PC-9 (cell line): ENCODE data around the gene KCNH3. TPM values are rescaled to one million over a fixed set of nuclear protein-coding genes. Genes with fewer than 3 reads are reported as not detected.

Source experiments
- BruUV-seq: library from RNA; stranded (reverse); fragments of 400-500 nt; replicated peaks from 2 replicates; lab custom pipeline; 2021; lab: Mats Ljungman, UMichigan
- CTCF ChIA-PET: fragments of 300-600 bp; sonication (Branson Sonifier 250); formaldehyde crosslinking; loops from one replicate; lab custom pipeline; 2022; ENCODE audit warnings: antibody characterized with exemption; lab: Charles Lee
- POLR2A ChIA-PET: fragments of 300-600 bp; sonication (Branson Sonifier 250); formaldehyde crosslinking; loops from one replicate; lab custom pipeline; 2022; ENCODE audit warnings: antibody characterized with exemption; ENCODE audit not compliant: unreplicated experiment; lab: Charles Lee
- DNase-seq, 2 experiments: peaks; one replicate each; pipeline versions ENCODE4 v3.0.0 to v3.0.0-alpha.2; 2015 to 2022; ENCODE audit warnings: mixed read lengths in 1 of 2
- H2AFZ ChIP-seq: fragments of 200-600 bp; sonication (generic); 2 replicates; pipeline ENCODE4 v1.8.1; 2017; ENCODE audit warnings: antibody characterized with exemption
- H3F3A ChIP-seq: fragments of 200-600 bp; sonication (generic); 2 replicates; pipeline ENCODE4 v1.8.1; 2017; ENCODE audit warnings: antibody characterized with exemption, mild to moderate bottlenecking, low read depth; ENCODE audit not compliant: insufficient read depth
- H3K27ac ChIP-seq: fragments of 200-600 bp; sonication (generic); 2 replicates; pipeline ENCODE4 v1.6.1; 2016; ENCODE audit warnings: mixed run types
- H3K27me3 ChIP-seq: fragments of 200-600 bp; sonication (generic); 2 replicates; pipeline ENCODE4 v1.6.1; 2016; ENCODE audit warnings: low read depth, mixed run types; ENCODE audit not compliant: insufficient read depth
- H3K36me3 ChIP-seq: fragments of 200-600 bp; sonication (generic); 2 replicates; pipeline ENCODE4 v1.6.1; 2016; ENCODE audit warnings: low read depth, mixed run types
- H3K4me1 ChIP-seq: fragments of 200-600 bp; sonication (generic); replicated peaks from 2 replicates; pipeline ENCODE4 v1.6.1; 2016; ENCODE audit warnings: mixed run types; ENCODE audit not compliant: insufficient read depth
- H3K4me2 ChIP-seq: fragments of 200-600 bp; sonication (generic); 2 replicates; pipeline ENCODE4 v1.6.1; 2017; ENCODE audit warnings: mixed run types
- H3K4me3 ChIP-seq: fragments of 200-600 bp; sonication (generic); 2 replicates; pipeline ENCODE4 v1.6.1; 2016; ENCODE audit warnings: mixed run types
- H3K79me2 ChIP-seq: fragments of 200-600 bp; sonication (generic); 2 replicates; pipeline ENCODE4 v1.6.1; 2017; ENCODE audit warnings: low read depth, mixed run types
- H3K9me2 ChIP-seq: fragments of 200-600 bp; sonication (generic); 2 replicates; pipeline ENCODE4 v1.8.1; 2017; ENCODE audit warnings: mild to moderate bottlenecking; ENCODE audit not compliant: insufficient read depth
- H3K9me3 ChIP-seq: fragments of 200-600 bp; sonication (generic); 2 replicates; pipeline ENCODE4 v1.8.1; 2016; ENCODE audit warnings: low read depth; ENCODE audit not compliant: insufficient read depth
- H4K20me1 ChIP-seq: fragments of 200-600 bp; sonication (generic); 2 replicates; pipeline ENCODE4 v1.8.1; 2017; ENCODE audit not compliant: insufficient read depth
- EZH2 ChIP-seq: fragments of 200-600 bp; sonication (generic); IDR thresholded peaks from 2 replicates; pipeline ENCODE4 v1.8.0; 2017; ENCODE audit warnings: antibody characterized with exemption, low read depth
- intact Hi-C: fragments of 100-400 bp; cut with micrococcal nuclease; formaldehyde crosslinking; loops from one replicate; pipeline ENCODE4 v1.10.0; 2022; ENCODE audit not compliant: unreplicated experiment
- total RNA-seq: library from RNA; stranded (reverse); gene quantifications from 2 replicates; pipeline ENCODE4 v1.2.3, GENCODE V29; 2021
- TF ChIP-seq, protein P1 (sequence below): fragments of 200-600 bp; sonication (generic); conservative IDR thresholded peaks from 2 replicates; pipeline ENCODE4 v1.6.1; 2017; ENCODE audit warnings: mixed run types, antibody characterized with exemption, mild to moderate bottlenecking, moderate library complexity

The KCNH3 gene
- total RNA-seq, 1 experiment from 2014 or later: not detected

DNA sequence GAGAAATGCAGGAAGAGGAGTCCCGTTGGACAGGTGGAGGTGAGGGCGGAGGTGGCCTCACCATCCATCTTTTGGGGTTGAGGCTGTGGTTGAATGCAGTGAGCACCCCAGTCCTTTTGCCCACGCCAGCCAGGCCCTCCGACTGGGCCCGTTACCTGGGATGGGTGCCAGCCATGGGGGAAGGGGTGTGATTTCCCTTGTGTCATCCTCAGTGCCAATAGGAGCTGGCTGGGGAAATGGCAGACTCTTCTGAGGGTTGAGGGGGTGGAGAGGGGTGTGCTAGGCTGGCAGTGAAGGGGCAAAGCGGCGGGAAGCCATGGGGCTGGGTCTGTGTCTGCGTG, 9.6 kb downstream of the KCNH3 start:
- no peaks in the 10 kb centered on the region for H4K20me1 ChIP-seq
- no peak overlapping the region for H2AFZ ChIP-seq
- ChIA-PET CTCF (no interaction called here), POLR2A (no interaction called here)
- H3K79me2 ChIP-seq: no peaks in the 10 kb centered on the region
- no peaks in the 10 kb centered on the region for H3K9me2 ChIP-seq
- no peak overlapping the region for H3K27ac ChIP-seq
- no peak overlapping the region for H3K4me3 ChIP-seq
- H3F3A ChIP-seq: no peaks in the 10 kb centered on the region
- no TSS peak for BruUV-seq
- H3K36me3 ChIP-seq: no peaks in the 10 kb centered on the region
- DNase-seq: no peak
- TF ChIP-seq, protein P1, sequence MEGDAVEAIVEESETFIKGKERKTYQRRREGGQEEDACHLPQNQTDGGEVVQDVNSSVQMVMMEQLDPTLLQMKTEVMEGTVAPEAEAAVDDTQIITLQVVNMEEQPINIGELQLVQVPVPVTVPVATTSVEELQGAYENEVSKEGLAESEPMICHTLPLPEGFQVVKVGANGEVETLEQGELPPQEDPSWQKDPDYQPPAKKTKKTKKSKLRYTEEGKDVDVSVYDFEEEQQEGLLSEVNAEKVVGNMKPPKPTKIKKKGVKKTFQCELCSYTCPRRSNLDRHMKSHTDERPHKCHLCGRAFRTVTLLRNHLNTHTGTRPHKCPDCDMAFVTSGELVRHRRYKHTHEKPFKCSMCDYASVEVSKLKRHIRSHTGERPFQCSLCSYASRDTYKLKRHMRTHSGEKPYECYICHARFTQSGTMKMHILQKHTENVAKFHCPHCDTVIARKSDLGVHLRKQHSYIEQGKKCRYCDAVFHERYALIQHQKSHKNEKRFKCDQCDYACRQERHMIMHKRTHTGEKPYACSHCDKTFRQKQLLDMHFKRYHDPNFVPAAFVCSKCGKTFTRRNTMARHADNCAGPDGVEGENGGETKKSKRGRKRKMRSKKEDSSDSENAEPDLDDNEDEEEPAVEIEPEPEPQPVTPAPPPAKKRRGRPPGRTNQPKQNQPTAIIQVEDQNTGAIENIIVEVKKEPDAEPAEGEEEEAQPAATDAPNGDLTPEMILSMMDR: no peak
- TF ChIP-seq EZH2: no peak
- H3K4me1 ChIP-seq: no peaks in the 10 kb centered on the region
- intact Hi-C loops: no loop called here
- H3K9me3 ChIP-seq: no peaks in the 10 kb centered on the region
- peaks cover 4% of the 10 kb centered on the region for H3K27me3 ChIP-seq
- H3K4me2 ChIP-seq: no peak overlapping the region

DNA sequence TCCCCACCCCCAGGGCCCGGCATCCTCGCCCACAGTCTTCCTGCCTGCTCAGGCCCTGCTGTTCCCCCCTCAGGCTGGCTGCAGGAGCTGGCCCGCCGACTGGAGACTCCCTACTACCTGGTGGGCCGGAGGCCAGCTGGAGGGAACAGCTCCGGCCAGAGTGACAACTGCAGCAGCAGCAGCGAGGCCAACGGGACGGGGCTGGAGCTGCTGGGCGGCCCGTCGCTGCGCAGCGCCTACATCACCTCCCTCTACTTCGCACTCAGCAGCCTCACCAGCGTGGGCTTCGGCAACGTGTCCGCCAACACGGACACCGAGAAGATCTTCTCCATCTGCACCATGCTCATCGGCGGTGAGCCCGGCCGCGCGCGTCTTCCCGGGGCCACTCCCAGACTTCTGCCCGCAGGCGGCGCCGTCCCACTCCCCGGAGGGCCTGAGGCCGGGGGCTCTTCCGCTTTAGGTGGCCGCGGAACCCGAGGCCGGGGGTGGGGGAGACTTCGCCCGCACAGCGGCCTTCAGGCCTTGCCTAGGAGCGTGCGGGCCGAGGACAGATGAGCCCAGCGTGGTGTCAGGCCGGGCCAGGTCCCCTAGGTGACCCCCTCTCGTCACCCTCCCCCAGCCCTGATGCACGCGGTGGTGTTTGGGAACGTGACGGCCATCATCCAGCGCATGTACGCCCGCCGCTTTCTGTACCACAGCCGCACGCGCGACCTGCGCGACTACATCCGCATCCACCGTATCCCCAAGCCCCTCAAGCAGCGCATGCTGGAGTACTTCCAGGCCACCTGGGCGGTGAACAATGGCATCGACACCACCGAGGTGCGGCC, 10.2 kb downstream of the KCNH3 start:
- intact Hi-C loops: no loop called here
- Histone ChIP-seq H3F3A (no peaks in the 10 kb centered on the region), H3K4me3 (no peak overlapping the region), H2AFZ (no peak overlapping the region), H3K9me2 (no peaks in the 10 kb centered on the region), H3K27ac (no peak overlapping the region), H3K27me3 (peaks cover 4% of the 10 kb centered on the region), H3K4me2 (no peak overlapping the region), H4K20me1 (no peaks in the 10 kb centered on the region), H3K4me1 (no peaks in the 10 kb centered on the region), H3K9me3 (no peaks in the 10 kb centered on the region), H3K79me2 (no peaks in the 10 kb centered on the region), H3K36me3 (no peaks in the 10 kb centered on the region)
- POLR2A ChIA-PET: no interaction called here
- DNase-seq: no peak
- CTCF ChIA-PET: no interaction called here
- no peak for TF ChIP-seq EZH2
- TF ChIP-seq, protein P1: no peak
- BruUV-seq: no TSS peak

DNA sequence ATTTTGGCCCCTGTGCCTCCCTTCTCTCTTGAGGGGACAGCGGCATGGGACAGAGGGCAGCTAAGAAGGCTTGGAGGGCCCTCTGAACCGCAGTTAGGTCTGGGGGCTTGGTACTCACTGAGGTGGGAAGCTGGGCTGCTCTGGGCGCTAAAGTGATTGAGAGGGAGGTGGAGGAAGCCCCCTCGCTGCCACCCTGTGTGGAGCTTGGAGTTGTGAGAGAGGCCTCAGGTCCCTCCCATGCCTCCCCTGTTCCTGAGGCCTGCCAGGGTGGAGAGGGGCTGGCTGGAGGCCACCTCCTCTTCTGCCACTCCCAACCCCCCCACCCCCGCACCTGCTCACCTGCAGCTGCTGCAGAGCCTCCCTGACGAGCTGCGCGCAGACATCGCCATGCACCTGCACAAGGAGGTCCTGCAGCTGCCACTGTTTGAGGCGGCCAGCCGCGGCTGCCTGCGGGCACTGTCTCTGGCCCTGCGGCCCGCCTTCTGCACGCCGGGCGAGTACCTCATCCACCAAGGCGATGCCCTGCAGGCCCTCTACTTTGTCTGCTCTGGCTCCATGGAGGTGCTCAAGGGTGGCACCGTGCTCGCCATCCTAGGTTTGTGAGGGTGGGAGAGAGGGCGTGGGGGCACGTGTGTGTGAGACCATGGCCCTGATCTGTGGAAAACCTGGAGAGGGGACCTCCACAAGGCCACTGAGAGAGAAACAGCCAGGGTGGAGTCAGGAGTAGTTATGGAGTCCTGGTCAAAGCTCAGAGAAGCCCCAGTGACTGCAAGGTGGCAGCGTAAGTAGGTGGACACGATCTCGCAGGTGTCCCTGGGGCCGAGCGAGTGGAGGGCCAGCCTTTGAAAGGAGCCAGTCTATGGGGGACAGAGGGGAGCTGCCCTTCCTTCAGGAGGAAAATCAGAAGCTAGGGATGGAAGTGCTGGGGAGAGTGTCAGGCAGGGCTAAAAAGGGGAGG, 11.2 kb downstream of the KCNH3 start:
- intact Hi-C loops: no loop called here
- POLR2A ChIA-PET: no interaction called here
- H3K27me3 ChIP-seq: peaks cover 4% of the 10 kb centered on the region

More for the DNA sequence above, 11.2 kb downstream of the KCNH3 start:
- Histone ChIP-seq H3K9me3 (no peaks in the 10 kb centered on the region), H3F3A (no peaks in the 10 kb centered on the region), H3K27ac (no peak overlapping the region), H3K4me1 (no peaks in the 10 kb centered on the region), H3K9me2 (no peaks in the 10 kb centered on the region), H3K36me3 (no peaks in the 10 kb centered on the region), H4K20me1 (no peaks in the 10 kb centered on the region), H3K4me2 (no peak overlapping the region), H3K4me3 (no peak overlapping the region), H2AFZ (no peak overlapping the region), H3K79me2 (no peaks in the 10 kb centered on the region)
- TF ChIP-seq EZH2: no peak
- TF ChIP-seq, protein P1: no peak
- no peak for DNase-seq
- BruUV-seq: no TSS peak
- CTCF ChIA-PET: no interaction called here
